GM19324 (cell line): ENCODE data around the gene MARCHF10.
"Not testable (repeated sequence)": the region's sequence is repeated elsewhere in the genome, so short reads cannot be mapped to it uniquely, and the experiment has no call there.

Experiments used
- ATAC-seq: cut with Tn5 transposase; IDR thresholded peaks from one replicate; pipeline ENCODE4 v1.9.1; 2021; ENCODE audit warnings: mild to moderate bottlenecking, moderate library complexity; ENCODE audit not compliant: unreplicated experiment, low FRiP score

Gene MARCHF10

GRCh38 chr17:62807812-62808575, at the start of gene MARCHF10:
MARCHF10 (minus strand) TSS chr17:62808314; CDS start chr17:62801735, 6,579 bp downstream.
- ATAC-seq = no peak

- ATAC-seq = no peak
These were observed 49.4 kb upstream of the MARCHF10 start for GRCh38 chr17:62857526-62857925.

- ATAC-seq = no peak
These were observed 48.5 kb upstream of the MARCHF10 start for GRCh38 chr17:62856594-62856993.

GRCh38 chr17:62855156-62855555, 47.0 kb upstream of the MARCHF10 start:
- ATAC-seq = no peak

- ATAC-seq = no peak
These were observed 46.1 kb upstream of the MARCHF10 start for GRCh38 chr17:62854098-62854680.

GRCh38 chr17:62852195-62852594, 44.1 kb upstream of the MARCHF10 start:
- ATAC-seq = no peak

- ATAC-seq = not testable (repeated sequence)
These were observed 41.7 kb upstream of the MARCHF10 start for GRCh38 chr17:62849591-62850415.

GRCh38 chr17:62848334-62848733, 40.2 kb upstream of the MARCHF10 start:
- ATAC-seq = no peak

GRCh38 chr17:62847426-62847825, 39.3 kb upstream of the MARCHF10 start:
- no peak for ATAC-seq

GRCh38 chr17:62840871-62841270, 32.8 kb upstream of the MARCHF10 start:
- no peak for ATAC-seq

GRCh38 chr17:62833816-62834215, 25.7 kb upstream of the MARCHF10 start:
- not testable (repeated sequence) for ATAC-seq

GRCh38 chr17:62832405-62832804, 24.3 kb upstream of the MARCHF10 start:
- no peak for ATAC-seq

GRCh38 chr17:62831066-62831465, 23.0 kb upstream of the MARCHF10 start:
- not testable (repeated sequence) for ATAC-seq

GRCh38 chr17:62827746-62828485, 19.8 kb upstream of the MARCHF10 start:
- no peak for ATAC-seq

GRCh38 chr17:62826956-62827355, 18.8 kb upstream of the MARCHF10 start:
- no peak for ATAC-seq

- no peak for ATAC-seq
These were observed 17.1 kb upstream of the MARCHF10 start for GRCh38 chr17:62825182-62825581.

GRCh38 chr17:62824290-62825131, 16.4 kb upstream of the MARCHF10 start:
- ATAC-seq = no peak

- ATAC-seq = no peak
These were observed 15.2 kb upstream of the MARCHF10 start for GRCh38 chr17:62823111-62823893.
